ENCODE measurements around the gene PHACTR3. TPM values are rescaled to one million over a fixed set of nuclear protein-coding genes. Genes with fewer than 3 reads are reported as not detected.

Gene PHACTR3
- total RNA-seq, 1 donor from 2014 or later = 1.4 TPM

- H3K4me3 ChIP-seq = no peak overlapping the region
- peaks cover 21% of the 10 kb centered on the region for H3K4me1 Mint-ChIP-seq
- no peaks in the 10 kb centered on the region for H3K36me3 ChIP-seq
- H3K36me3 Mint-ChIP-seq = no peaks in the 10 kb centered on the region
- no peak for TF ChIP-seq EZH2 (IDR thresholded peaks at IDR 0.05)
- H3K4me3 Mint-ChIP-seq = no peak overlapping the region
- no peaks in the 10 kb centered on the region for H4K20me1 ChIP-seq (ENCODE audit: low read depth)
- no peak overlapping the region for H3K27ac Mint-ChIP-seq
- H3K9ac ChIP-seq = no peak overlapping the region
- no peaks in the 10 kb centered on the region for H3K79me2 ChIP-seq (ENCODE audit: low read depth)
- peaks cover 6% of the 10 kb centered on the region for H3K9me3 ChIP-seq (ENCODE audit: low read depth)
- no peaks in the 10 kb centered on the region for H3F3A ChIP-seq (ENCODE audit: low read depth)
- peaks cover 14% of the 10 kb centered on the region for H3K9me3 Mint-ChIP-seq
- H3K27me3 Mint-ChIP-seq (ENCODE audit: insufficient read depth, low read depth) = peaks cover 8% of the 10 kb centered on the region
- H3K4me1 ChIP-seq = no peaks in the 10 kb centered on the region
- peaks cover 6% of the 10 kb centered on the region for H3K27me3 ChIP-seq
- H3K4me2 ChIP-seq = no peak overlapping the region
- DNase-seq (ENCODE audit: low spot score) = no peak
- H2AFZ ChIP-seq (replicated peaks) = no peak overlapping the region
- H3K27ac ChIP-seq = no peak overlapping the region
Measured at GRCh38 chr20:59790346-59790745, 186.0 kb downstream of the PHACTR3 start.

GRCh38 chr20:59792300-59792699 is 188.0 kb downstream of the PHACTR3 start:
- H3K9me3 ChIP-seq (ENCODE audit: low read depth) = peaks cover 14% of the 10 kb centered on the region
- no peak overlapping the region for H3K4me2 ChIP-seq
- no peaks in the 10 kb centered on the region for H3K36me3 ChIP-seq
- Mint-ChIP-seq H3K27me3 (ENCODE audit: insufficient read depth, low read depth) (peaks cover 10% of the 10 kb centered on the region), H3K9me3 (peaks cover 25% of the 10 kb centered on the region), H3K4me3 (no peak overlapping the region), H3K36me3 (no peaks in the 10 kb centered on the region), H3K27ac (no peak overlapping the region), H3K4me1 (peaks cover 14% of the 10 kb centered on the region)
- peaks cover 6% of the 10 kb centered on the region for H3K27me3 ChIP-seq
- no peaks in the 10 kb centered on the region for H3K79me2 ChIP-seq (ENCODE audit: low read depth)
- no peak overlapping the region for H2AFZ ChIP-seq (replicated peaks)
- H3F3A ChIP-seq (ENCODE audit: low read depth) = no peaks in the 10 kb centered on the region
- TF ChIP-seq EZH2phosphoT487 (IDR thresholded peaks at IDR 0.05) (no peak), EZH2 (IDR thresholded peaks at IDR 0.05) (no peak), CTCF (IDR thresholded peaks at IDR 0.05) (no peak)
- no peaks in the 10 kb centered on the region for H3K4me1 ChIP-seq
- no peak overlapping the region for H3K27ac ChIP-seq
- no peak for DNase-seq (ENCODE audit: low spot score)
- no peaks in the 10 kb centered on the region for H4K20me1 ChIP-seq (ENCODE audit: low read depth)
- no peak overlapping the region for H3K9ac ChIP-seq
- H3K4me3 ChIP-seq = no peak overlapping the region

GRCh38 chr20:59794555-59794954 is 190.2 kb downstream of the PHACTR3 start:
- Histone ChIP-seq H3K9me3 (ENCODE audit: low read depth) (peaks cover 14% of the 10 kb centered on the region), H3K36me3 (no peaks in the 10 kb centered on the region), H3K9ac (no peak overlapping the region), H4K20me1 (ENCODE audit: low read depth) (no peaks in the 10 kb centered on the region), H2AFZ (replicated peaks) (no peak overlapping the region), H3K4me2 (no peak overlapping the region), H3K27ac (no peak overlapping the region), H3F3A (ENCODE audit: low read depth) (no peaks in the 10 kb centered on the region), H3K79me2 (ENCODE audit: low read depth) (no peaks in the 10 kb centered on the region), H3K4me1 (no peaks in the 10 kb centered on the region), H3K4me3 (no peak overlapping the region), H3K27me3 (peaks cover 6% of the 10 kb centered on the region)
- Mint-ChIP-seq H3K36me3 (no peaks in the 10 kb centered on the region), H3K27me3 (ENCODE audit: insufficient read depth, low read depth) (peaks cover 6% of the 10 kb centered on the region), H3K4me3 (no peak overlapping the region), H3K4me1 (peaks cover 5% of the 10 kb centered on the region), H3K9me3 (peaks cover 27% of the 10 kb centered on the region), H3K27ac (no peak overlapping the region)
- DNase-seq (ENCODE audit: low spot score) = no peak
- no peak for TF ChIP-seq EZH2 (IDR thresholded peaks at IDR 0.05)
- no peak for TF ChIP-seq CTCF (IDR thresholded peaks at IDR 0.05)
- no peak for TF ChIP-seq EZH2phosphoT487 (IDR thresholded peaks at IDR 0.05)

GRCh38 chr20:59800309-59800708 is 196.0 kb downstream of the PHACTR3 start:
- TF ChIP-seq CTCF (IDR thresholded peaks at IDR 0.05) (no peak), EZH2phosphoT487 (IDR thresholded peaks at IDR 0.05) (no peak), EZH2 (IDR thresholded peaks at IDR 0.05) (no peak)
- H4K20me1 ChIP-seq (ENCODE audit: low read depth) = no peaks in the 10 kb centered on the region
- no peak overlapping the region for H3K9ac ChIP-seq
- Mint-ChIP-seq H3K4me3 (no peak overlapping the region), H3K27ac (no peak overlapping the region), H3K9me3 (peaks cover 36% of the 10 kb centered on the region), H3K4me1 (peaks cover 7% of the 10 kb centered on the region), H3K36me3 (no peaks in the 10 kb centered on the region), H3K27me3 (ENCODE audit: insufficient read depth, low read depth) (peaks cover 3% of the 10 kb centered on the region)
- peaks cover 14% of the 10 kb centered on the region for H3K9me3 ChIP-seq (ENCODE audit: low read depth)
- H3F3A ChIP-seq (ENCODE audit: low read depth) = no peaks in the 10 kb centered on the region
- H3K4me1 ChIP-seq = no peaks in the 10 kb centered on the region
- peaks cover 10% of the 10 kb centered on the region for H3K27me3 ChIP-seq
- H3K27ac ChIP-seq = no peak overlapping the region
- no peak overlapping the region for H2AFZ ChIP-seq (replicated peaks)
- no peaks in the 10 kb centered on the region for H3K36me3 ChIP-seq
- H3K79me2 ChIP-seq (ENCODE audit: low read depth) = no peaks in the 10 kb centered on the region
- no peak overlapping the region for H3K4me3 ChIP-seq
- DNase-seq (ENCODE audit: low spot score) = no peak
- H3K4me2 ChIP-seq = no peak overlapping the region

Measured in neural progenitor cell (in vitro differentiated cells).